HepG2 (cell line): ENCODE results near the gene NFS1. TPM values are rescaled to one million over a fixed set of nuclear protein-coding genes. Genes with fewer than 3 reads are reported as not detected.

Experiments used
- CHCHD3 ChIP-seq: sonication (generic); formaldehyde crosslinking; IDR thresholded peaks from 2 replicates; pipeline ENCODE4 v1.8.0; 2022; ENCODE audit warnings: mild to moderate bottlenecking, missing genetic modification reagents, moderate library complexity
- EZH2 ChIP-seq: conservative IDR thresholded peaks from 2 replicates; pipeline ENCODE4 v1.6.1; 2012; ENCODE audit warnings: mild to moderate bottlenecking, low read depth, low read length, moderate library complexity
- FIP1L1 ChIP-seq: fragments of 200-400 bp; formaldehyde crosslinking; IDR thresholded peaks from 2 replicates; pipeline ENCODE4 v1.6.1; 2018; ENCODE audit warnings: low read depth, mild to moderate bottlenecking, low read length, moderate library complexity, borderline replicate concordance; ENCODE audit not compliant: insufficient read depth
- FOXP1 ChIP-seq, 2 experiments: fragments of 450-650 bp in 1 of 2; IDR thresholded peaks; 2 replicates each; pipeline ENCODE4 v1.6.1; 2017 to 2018; ENCODE audit warnings: antibody characterized with exemption in 1 of 2
- NFRKB ChIP-seq: fragments of 450-650 bp; IDR thresholded peaks from 2 replicates; pipeline ENCODE4 v1.6.1; 2017
- PITX1 ChIP-seq: sonication (generic); formaldehyde crosslinking; IDR thresholded peaks from 2 replicates; pipeline ENCODE4 v1.5.1; 2020; ENCODE audit warnings: mild to moderate bottlenecking, missing genetic modification reagents
- PTBP1 ChIP-seq: fragments of 200-400 bp; formaldehyde crosslinking; IDR thresholded peaks from 2 replicates; pipeline ENCODE4 v1.6.1; 2018; ENCODE audit warnings: low read length, low read depth; ENCODE audit not compliant: poor library complexity, severe bottlenecking
- WIZ ChIP-seq: sonication (generic); formaldehyde crosslinking; IDR thresholded peaks from 2 replicates; pipeline ENCODE4 v1.5.1; 2020; ENCODE audit warnings: mild to moderate bottlenecking, missing genetic modification reagents
- ZNF33A ChIP-seq: sonication (generic); formaldehyde crosslinking; IDR thresholded peaks from 2 replicates; pipeline ENCODE4 v1.5.1; 2020; ENCODE audit warnings: missing genetic modification reagents, mild to moderate bottlenecking, moderate library complexity, borderline replicate concordance
- ZNF543 ChIP-seq: sonication (generic); formaldehyde crosslinking; IDR thresholded peaks from 2 replicates; pipeline ENCODE4 v1.4.0; 2020; ENCODE audit warnings: mild to moderate bottlenecking, missing genetic modification reagents
- ZNF788 ChIP-seq: sonication (generic); formaldehyde crosslinking; IDR thresholded peaks from 2 replicates; pipeline ENCODE4 v1.5.0; 2020; ENCODE audit warnings: mild to moderate bottlenecking, missing genetic modification reagents, borderline replicate concordance
- ZSCAN20 ChIP-seq: sonication (generic); formaldehyde crosslinking; IDR thresholded peaks from 2 replicates; pipeline ENCODE4 v1.4.0; 2020; ENCODE audit warnings: missing genetic modification reagents, mild to moderate bottlenecking, borderline replicate concordance
- polyA plus RNA-seq, 8 experiments: library from polyadenylated mRNA; depleted of rRNA in 3 of 8; stranded (reverse) in 7 of 8; unstranded in 1 of 8; fragments of >200 nt; fragmentation: Illumina TruSeq in 4 of 8; extraction: Trizol in 4 of 8; gene quantifications; 2 replicates each; pipeline versions ENCODE4 v1.2.1 to v1.2.3, GENCODE V29; 2011 to 2016; ENCODE audit warnings: low read depth in 4 of 8, missing spikeins in 1 of 8, mixed read lengths in 1 of 8; ENCODE audit not compliant: insufficient read depth in 1 of 8
- total RNA-seq, 5 experiments: library from RNA; depleted of rRNA; stranded (reverse); fragments of >200 nt; fragmentation: Illumina TruSeq; extraction: Trizol; gene quantifications; 2 replicates each; pipeline ENCODE4 v1.2.3, GENCODE V29; 2016; ENCODE audit warnings: low read depth in 1 of 5
- TF ChIP-seq, protein P1 (sequence below): IDR thresholded peaks from 2 replicates; pipeline ENCODE4 v1.6.1; 2016; ENCODE audit warnings: mild to moderate bottlenecking
- TF ChIP-seq, protein P2 (sequence below): sonication (generic); formaldehyde crosslinking; IDR thresholded peaks from 2 replicates; pipeline ENCODE4 v1.8.1; 2023; ENCODE audit warnings: mild to moderate bottlenecking, missing genetic modification reagents, borderline replicate concordance
- TF ChIP-seq, protein P3 (sequence below): sonication (generic); formaldehyde crosslinking; IDR thresholded peaks from 2 replicates; pipeline ENCODE4 v1.5.0; 2020; ENCODE audit warnings: mild to moderate bottlenecking, missing genetic modification reagents, borderline replicate concordance
- TF ChIP-seq, protein P4 (sequence below): sonication (generic); formaldehyde crosslinking; IDR thresholded peaks from 2 replicates; pipeline ENCODE4 v1.4.0; 2020; ENCODE audit warnings: missing genetic modification reagents, borderline replicate concordance
- TF ChIP-seq, protein P5 (sequence below): sonication (generic); formaldehyde crosslinking; IDR thresholded peaks from 2 replicates; pipeline ENCODE4 v1.8.1; 2023; ENCODE audit warnings: mild to moderate bottlenecking, missing genetic modification reagents

NFS1 gene
- total and polyA plus RNA-seq, 2 of the 13 experiments (the other 11 are each of a cell fraction or from before 2014, with no cell fraction given): 65.9 to 88.1 TPM

DNA sequence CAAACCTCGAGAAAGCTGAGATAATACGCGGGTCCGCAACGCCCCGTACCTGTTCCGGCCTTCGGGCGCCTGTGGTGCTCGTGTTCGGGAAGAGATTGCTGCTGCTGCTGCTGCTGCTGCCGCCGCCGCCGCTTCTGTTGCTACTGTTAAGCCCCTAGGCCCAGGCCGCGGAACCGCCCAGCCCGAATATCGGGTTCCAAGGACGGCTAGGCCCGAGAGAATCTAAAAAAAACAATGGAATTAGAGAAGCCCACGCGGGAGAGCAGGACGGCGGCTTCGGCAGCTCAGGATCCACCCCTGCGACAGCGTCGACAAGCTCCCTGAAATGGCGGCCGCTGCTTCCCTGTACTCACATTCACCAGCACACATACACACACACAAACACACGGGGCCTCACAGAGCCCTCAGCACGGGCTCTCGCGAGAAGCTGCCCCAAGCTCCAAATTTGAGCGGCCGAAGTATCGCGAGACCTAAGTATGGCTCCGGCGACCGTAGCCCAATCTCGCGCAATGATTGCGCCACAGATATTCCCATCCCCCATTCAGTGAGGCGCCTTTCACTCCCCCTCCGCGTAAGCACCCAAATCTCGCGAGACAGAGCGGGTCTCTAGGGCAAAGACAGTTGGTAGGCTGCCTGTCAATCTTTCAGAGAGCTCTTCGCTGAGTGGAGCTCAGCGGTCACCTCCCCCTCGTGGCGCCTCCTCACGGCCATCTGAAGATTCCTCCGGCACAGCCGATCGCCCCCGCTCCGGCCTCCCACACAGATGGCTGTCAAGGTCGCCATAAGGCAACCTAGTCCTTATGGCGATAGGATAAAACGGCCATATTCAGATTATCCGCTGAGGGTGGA lies 43.0 kb upstream of the NFS1 start, which contains the start of gene RBM39 (continued):
- no peak for TF ChIP-seq EZH2
- peak; percentile 95 for TF ChIP-seq ZNF543 (CRISPR knock-in tag)
- peak; percentile 96 for TF ChIP-seq CHCHD3 (CRISPR knock-in tag)
- TF ChIP-seq WIZ (CRISPR knock-in tag): peak; percentile 25; the same call in 1 of the 2 replicates
- TF ChIP-seq NFRKB: peak; percentile 100
- peak; percentile 83; the same call in 1 of the 2 replicates for TF ChIP-seq FIP1L1
- TF ChIP-seq, protein P1, sequence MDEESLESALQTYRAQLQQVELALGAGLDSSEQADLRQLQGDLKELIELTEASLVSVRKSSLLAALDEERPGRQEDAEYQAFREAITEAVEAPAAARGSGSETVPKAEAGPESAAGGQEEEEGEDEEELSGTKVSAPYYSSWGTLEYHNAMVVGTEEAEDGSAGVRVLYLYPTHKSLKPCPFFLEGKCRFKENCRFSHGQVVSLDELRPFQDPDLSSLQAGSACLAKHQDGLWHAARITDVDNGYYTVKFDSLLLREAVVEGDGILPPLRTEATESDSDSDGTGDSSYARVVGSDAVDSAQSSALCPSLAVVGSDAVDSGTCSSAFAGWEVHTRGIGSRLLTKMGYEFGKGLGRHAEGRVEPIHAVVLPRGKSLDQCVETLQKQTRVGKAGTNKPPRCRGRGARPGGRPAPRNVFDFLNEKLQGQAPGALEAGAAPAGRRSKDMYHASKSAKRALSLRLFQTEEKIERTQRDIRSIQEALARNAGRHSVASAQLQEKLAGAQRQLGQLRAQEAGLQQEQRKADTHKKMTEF: peak; percentile 100
- TF ChIP-seq, protein P2, sequence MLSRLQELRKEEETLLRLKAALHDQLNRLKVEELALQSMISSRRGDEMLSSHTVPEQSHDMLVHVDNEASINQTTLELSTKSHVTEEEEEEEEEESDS (CRISPR knock-in tag): peak; percentile 87; the same call in 1 of the 2 replicates
- TF ChIP-seq, protein P3, sequence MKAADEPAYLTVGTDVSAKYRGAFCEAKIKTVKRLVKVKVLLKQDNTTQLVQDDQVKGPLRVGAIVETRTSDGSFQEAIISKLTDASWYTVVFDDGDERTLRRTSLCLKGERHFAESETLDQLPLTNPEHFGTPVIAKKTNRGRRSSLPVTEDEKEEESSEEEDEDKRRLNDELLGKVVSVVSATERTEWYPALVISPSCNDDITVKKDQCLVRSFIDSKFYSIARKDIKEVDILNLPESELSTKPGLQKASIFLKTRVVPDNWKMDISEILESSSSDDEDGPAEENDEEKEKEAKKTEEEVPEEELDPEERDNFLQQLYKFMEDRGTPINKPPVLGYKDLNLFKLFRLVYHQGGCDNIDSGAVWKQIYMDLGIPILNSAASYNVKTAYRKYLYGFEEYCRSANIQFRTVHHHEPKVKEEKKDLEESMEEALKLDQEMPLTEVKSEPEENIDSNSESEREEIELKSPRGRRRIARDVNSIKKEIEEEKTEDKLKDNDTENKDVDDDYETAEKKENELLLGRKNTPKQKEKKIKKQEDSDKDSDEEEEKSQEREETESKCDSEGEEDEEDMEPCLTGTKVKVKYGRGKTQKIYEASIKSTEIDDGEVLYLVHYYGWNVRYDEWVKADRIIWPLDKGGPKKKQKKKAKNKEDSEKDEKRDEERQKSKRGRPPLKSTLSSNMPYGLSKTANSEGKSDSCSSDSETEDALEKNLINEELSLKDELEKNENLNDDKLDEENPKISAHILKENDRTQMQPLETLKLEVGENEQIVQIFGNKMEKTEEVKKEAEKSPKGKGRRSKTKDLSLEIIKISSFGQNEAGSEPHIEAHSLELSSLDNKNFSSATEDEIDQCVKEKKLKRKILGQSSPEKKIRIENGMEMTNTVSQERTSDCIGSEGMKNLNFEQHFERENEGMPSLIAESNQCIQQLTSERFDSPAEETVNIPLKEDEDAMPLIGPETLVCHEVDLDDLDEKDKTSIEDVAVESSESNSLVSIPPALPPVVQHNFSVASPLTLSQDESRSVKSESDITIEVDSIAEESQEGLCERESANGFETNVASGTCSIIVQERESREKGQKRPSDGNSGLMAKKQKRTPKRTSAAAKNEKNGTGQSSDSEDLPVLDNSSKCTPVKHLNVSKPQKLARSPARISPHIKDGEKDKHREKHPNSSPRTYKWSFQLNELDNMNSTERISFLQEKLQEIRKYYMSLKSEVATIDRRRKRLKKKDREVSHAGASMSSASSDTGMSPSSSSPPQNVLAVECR (CRISPR knock-in tag): peak; percentile 90; the same call in 1 of the 2 replicates
- TF ChIP-seq ZNF788 (CRISPR knock-in tag): peak; percentile 99
- peak; percentile 71; the same call in 1 of the 2 replicates for TF ChIP-seq FOXP1 (IDR thresholded peaks at IDR 0.05)
- peak; percentile 78 for TF ChIP-seq FOXP1 (CRISPR knock-in tag; IDR thresholded peaks at IDR 0.05)
- peak; percentile 85 for TF ChIP-seq PTBP1
- TF ChIP-seq, protein P4, sequence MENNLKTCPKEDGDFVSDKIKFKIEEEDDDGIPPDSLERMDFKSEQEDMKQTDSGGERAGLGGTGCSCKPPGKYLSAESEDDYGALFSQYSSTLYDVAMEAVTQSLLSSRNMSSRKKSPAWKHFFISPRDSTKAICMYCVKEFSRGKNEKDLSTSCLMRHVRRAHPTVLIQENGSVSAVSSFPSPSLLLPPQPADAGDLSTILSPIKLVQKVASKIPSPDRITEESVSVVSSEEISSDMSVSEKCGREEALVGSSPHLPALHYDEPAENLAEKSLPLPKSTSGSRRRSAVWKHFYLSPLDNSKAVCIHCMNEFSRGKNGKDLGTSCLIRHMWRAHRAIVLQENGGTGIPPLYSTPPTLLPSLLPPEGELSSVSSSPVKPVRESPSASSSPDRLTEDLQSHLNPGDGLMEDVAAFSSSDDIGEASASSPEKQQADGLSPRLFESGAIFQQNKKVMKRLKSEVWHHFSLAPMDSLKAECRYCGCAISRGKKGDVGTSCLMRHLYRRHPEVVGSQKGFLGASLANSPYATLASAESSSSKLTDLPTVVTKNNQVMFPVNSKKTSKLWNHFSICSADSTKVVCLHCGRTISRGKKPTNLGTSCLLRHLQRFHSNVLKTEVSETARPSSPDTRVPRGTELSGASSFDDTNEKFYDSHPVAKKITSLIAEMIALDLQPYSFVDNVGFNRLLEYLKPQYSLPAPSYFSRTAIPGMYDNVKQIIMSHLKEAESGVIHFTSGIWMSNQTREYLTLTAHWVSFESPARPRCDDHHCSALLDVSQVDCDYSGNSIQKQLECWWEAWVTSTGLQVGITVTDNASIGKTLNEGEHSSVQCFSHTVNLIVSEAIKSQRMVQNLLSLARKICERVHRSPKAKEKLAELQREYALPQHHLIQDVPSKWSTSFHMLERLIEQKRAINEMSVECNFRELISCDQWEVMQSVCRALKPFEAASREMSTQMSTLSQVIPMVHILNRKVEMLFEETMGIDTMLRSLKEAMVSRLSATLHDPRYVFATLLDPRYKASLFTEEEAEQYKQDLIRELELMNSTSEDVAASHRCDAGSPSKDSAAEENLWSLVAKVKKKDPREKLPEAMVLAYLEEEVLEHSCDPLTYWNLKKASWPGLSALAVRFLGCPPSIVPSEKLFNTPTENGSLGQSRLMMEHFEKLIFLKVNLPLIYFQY (CRISPR knock-in tag): peak; percentile 93; the same call in 1 of the 2 replicates
- peak; percentile 94; the same call in 1 of the 2 replicates for TF ChIP-seq ZSCAN20 (CRISPR knock-in tag)
- TF ChIP-seq, protein P5, sequence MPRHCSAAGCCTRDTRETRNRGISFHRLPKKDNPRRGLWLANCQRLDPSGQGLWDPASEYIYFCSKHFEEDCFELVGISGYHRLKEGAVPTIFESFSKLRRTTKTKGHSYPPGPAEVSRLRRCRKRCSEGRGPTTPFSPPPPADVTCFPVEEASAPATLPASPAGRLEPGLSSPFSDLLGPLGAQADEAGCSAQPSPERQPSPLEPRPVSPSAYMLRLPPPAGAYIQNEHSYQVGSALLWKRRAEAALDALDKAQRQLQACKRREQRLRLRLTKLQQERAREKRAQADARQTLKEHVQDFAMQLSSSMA (CRISPR knock-in tag): peak; percentile 84
- TF ChIP-seq ZNF33A (CRISPR knock-in tag): no peak; the same call in 1 of the 2 replicates
- TF ChIP-seq PITX1 (CRISPR knock-in tag): peak; percentile 95
